Neural progenitor cell (in vitro differentiated cells): ENCODE measurements around the gene PVR.

Experiments
- CTCF ChIP-seq: fragments of 200-600 bp; sonication (generic); IDR thresholded peaks from 2 replicates; pipeline ENCODE4 v1.5.1; 2017; ENCODE audit warnings: antibody characterized with exemption, mild to moderate bottlenecking
- EZH2 ChIP-seq: fragments of 200-600 bp; sonication (generic); IDR thresholded peaks from 2 replicates; pipeline ENCODE4 v1.6.1; 2017; ENCODE audit warnings: antibody characterized with exemption, mild to moderate bottlenecking, moderate library complexity
- EZH2phosphoT487 ChIP-seq: fragments of 200-600 bp; sonication (generic); IDR thresholded peaks from 2 replicates; pipeline ENCODE4 v1.6.1; 2017; ENCODE audit warnings: antibody characterized with exemption

- TF ChIP-seq CTCF: no peak
- no peak for TF ChIP-seq EZH2
- no peak for TF ChIP-seq EZH2phosphoT487
These were observed 59.8 kb downstream of the PVR start for GRCh38 chr19:44703336-44704078.
